Heart left ventricle (tissue), 13 donors: ENCODE measurements around the gene SPINK9.

ENCODE experiments used
- CTCF ChIP-seq, 12 donors: fragments of 200-600 bp; sonication (generic) in 4 of 12; IDR thresholded peaks; one replicate each; pipeline versions ENCODE4 v1.5.0 to v1.8.0; 2018 to 2022; ENCODE audit warnings: antibody characterized with exemption in 12 of 12, mild to moderate bottlenecking in 5 of 12
- POLR2A ChIP-seq, 2 donors: fragments of 450-650 bp; IDR thresholded peaks; one replicate each; pipeline ENCODE4 v1.6.1; 2017; ENCODE audit warnings: antibody characterized with exemption in 2 of 2, mild to moderate bottlenecking in 2 of 2, moderate library complexity in 2 of 2
- donor health status: ischemic (EF 13 %, LVEDD 7.1; RV severe dilation, severe dysfunction).
- donor health status: DM: no; HTN: yes; CAD: no.
- donor health status: DM: no; HTN: no; CAD: no.
- donor health status: ischemic (EF 25% LVEDD 6.9; RV normal size, moderate dysfunction).
- donor health status: ischemic (EF 25% LVEDD 5.7; RV mildly dilated, moderate dysfunction).
- donor health status: ischemic (EF 35%, LVEDD 5.7; RV mildly dilated, moderate dysfunction).
- donor health status: nonischemic (EF 11% LVEDD 7.7; RV severe dilation, severe dysfunction).
- donor health status: DM: yes; HTN: yes; CAD: no.
- donor health status: PGD.
- donor health status: ischemic (EF 29% LVEDD 5.4; RV normal size, mild dysfunction).
- donor health status: nonischemic (EF 23%, LVEDD 6.1; RV moderate dilation, normal function).

- TF ChIP-seq CTCF (IDR thresholded peaks at IDR 0.05) (no peak), POLR2A (IDR thresholded peaks at IDR 0.05) (no peak)
Observed at GRCh38 chr5:148347706-148348105, 12.3 kb downstream of the SPINK9 start.
